Upper lobe of left lung (tissue), 4 donors: ENCODE results near the gene SUB1.

Source experiments
- CTCF ChIP-seq, 6 experiments: fragments of 450-650 bp in 4 of 6; fragments of 200-600 bp in 2 of 6; sonication (generic) in 2 of 6; IDR thresholded peaks; one replicate each; pipeline ENCODE4 v1.5.1; 2016 to 2019; ENCODE audit warnings: antibody characterized with exemption in 6 of 6
- POLR2A ChIP-seq, 4 donors: fragments of 450-650 bp; IDR thresholded peaks; one replicate each; pipeline ENCODE4 v1.5.1; 2016 to 2017; ENCODE audit warnings: antibody characterized with exemption in 4 of 4, mild to moderate bottlenecking in 2 of 4

GRCh38 chr5:32601623-32602295, 16.4 kb downstream of the SUB1 start:
- TF ChIP-seq POLR2A (IDR thresholded peaks at IDR 0.05) (no peak), CTCF (IDR thresholded peaks at IDR 0.05) (no peak)
